Right lobe of liver (tissue), 4 donors: ENCODE results near the gene HIGD1A.

Source experiments
- POLR2A ChIP-seq: fragments of 450-650 bp; IDR thresholded peaks from one replicate; pipeline ENCODE4 v1.6.1; 2017; ENCODE audit warnings: antibody characterized with exemption, mild to moderate bottlenecking
- TF ChIP-seq, protein P1 (sequence below), 4 donors: fragments of 200-600 bp in 3 of 4; fragments of 450-650 bp in 1 of 4; IDR thresholded peaks; one replicate each; pipeline versions ENCODE4 v1.5.1 to v1.8.0; 2016 to 2022; ENCODE audit warnings: antibody characterized with exemption in 4 of 4, mild to moderate bottlenecking in 2 of 4
- donor health status: DM: no; HTN: no; CAD: no.
- donor health status: DM: no; HTN: no; CAD: no.
- donor health status: DM: no; HTN: yes; CAD: no.

DNA sequence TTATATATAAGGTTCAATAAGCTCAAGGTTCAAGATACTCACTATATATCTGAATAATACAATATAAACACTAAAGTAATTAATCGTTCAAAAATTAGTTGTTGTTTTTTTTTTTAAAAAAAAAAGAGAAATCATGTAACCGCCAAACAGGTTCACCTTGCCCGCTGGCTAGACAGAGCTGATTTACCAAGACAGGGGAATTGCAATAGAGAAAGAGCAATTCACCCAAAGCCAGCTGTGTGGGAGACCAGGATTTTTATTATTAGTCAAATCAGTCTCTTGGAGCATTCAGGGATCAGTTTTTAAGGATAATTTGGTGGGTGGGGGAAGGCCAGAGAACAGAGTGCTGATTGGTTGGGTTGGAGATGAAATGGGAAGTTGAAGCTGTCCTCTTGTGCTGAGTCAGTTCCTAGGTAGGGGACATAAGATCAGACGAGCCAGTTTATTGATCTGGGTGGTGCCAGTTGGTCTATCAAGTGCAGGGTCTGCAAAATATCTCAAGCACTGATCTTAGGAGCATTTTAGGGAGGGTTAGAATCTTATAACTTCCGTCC, 7.9 kb downstream of the HIGD1A start:
- TF ChIP-seq, protein P1, sequence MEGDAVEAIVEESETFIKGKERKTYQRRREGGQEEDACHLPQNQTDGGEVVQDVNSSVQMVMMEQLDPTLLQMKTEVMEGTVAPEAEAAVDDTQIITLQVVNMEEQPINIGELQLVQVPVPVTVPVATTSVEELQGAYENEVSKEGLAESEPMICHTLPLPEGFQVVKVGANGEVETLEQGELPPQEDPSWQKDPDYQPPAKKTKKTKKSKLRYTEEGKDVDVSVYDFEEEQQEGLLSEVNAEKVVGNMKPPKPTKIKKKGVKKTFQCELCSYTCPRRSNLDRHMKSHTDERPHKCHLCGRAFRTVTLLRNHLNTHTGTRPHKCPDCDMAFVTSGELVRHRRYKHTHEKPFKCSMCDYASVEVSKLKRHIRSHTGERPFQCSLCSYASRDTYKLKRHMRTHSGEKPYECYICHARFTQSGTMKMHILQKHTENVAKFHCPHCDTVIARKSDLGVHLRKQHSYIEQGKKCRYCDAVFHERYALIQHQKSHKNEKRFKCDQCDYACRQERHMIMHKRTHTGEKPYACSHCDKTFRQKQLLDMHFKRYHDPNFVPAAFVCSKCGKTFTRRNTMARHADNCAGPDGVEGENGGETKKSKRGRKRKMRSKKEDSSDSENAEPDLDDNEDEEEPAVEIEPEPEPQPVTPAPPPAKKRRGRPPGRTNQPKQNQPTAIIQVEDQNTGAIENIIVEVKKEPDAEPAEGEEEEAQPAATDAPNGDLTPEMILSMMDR (IDR thresholded peaks at IDR 0.05): no peak
- TF ChIP-seq POLR2A: no peak
